NCI-H1105 (cell line): ENCODE measurements around the gene CCDC127.
"Not testable (repeated sequence)": the region's sequence is repeated elsewhere in the genome, so short reads cannot be mapped to it uniquely, and the experiment has no call there.

Experiments
- DNase-seq: peaks from one replicate; lab custom pipeline; 2025; lab: John Stamatoyannopoulos, UW

Gene CCDC127

GRCh38 chr5:203246-203930, 14.6 kb downstream of the CCDC127 start:
- no peak for DNase-seq

- DNase-seq: no peak
Measured at GRCh38 chr5:201672-202071, 16.3 kb downstream of the CCDC127 start.

- no peak for DNase-seq
Measured at GRCh38 chr5:200985-201384, 17.0 kb downstream of the CCDC127 start.

GRCh38 chr5:199950-200645, 17.9 kb downstream of the CCDC127 start:
- DNase-seq: no peak

- DNase-seq: no peak
Measured at GRCh38 chr5:199197-199949, 18.6 kb downstream of the CCDC127 start.

GRCh38 chr5:198516-199196, 19.3 kb downstream of the CCDC127 start:
- no peak for DNase-seq

- DNase-seq: no peak
Measured at GRCh38 chr5:197892-198489, 20.0 kb downstream of the CCDC127 start.

DNA sequence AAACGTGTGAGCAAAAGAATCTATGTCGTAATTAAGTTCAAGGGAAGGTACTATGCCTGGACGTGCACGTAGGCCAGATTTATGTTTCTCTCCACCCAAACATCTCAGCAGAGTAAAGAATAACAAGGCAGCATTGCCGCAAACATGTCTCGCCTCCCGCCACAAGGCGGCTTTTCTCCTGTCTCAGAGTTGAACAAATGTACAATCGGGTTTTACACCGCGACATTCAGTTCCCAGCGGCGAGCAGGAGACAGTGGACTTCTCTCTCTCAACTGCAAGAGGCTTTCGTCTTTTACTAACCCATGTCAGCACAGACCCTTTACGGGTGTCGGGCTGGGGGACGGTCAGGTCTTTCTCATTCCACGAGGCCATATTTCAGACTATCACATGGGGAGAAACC, 20.9 kb downstream of the CCDC127 start:
- not testable (repeated sequence) for DNase-seq

- no peak for DNase-seq
Measured at GRCh38 chr5:196350-196749, 21.6 kb downstream of the CCDC127 start.

- DNase-seq: no peak
Measured at GRCh38 chr5:195401-196160, 22.4 kb downstream of the CCDC127 start.

DNA sequence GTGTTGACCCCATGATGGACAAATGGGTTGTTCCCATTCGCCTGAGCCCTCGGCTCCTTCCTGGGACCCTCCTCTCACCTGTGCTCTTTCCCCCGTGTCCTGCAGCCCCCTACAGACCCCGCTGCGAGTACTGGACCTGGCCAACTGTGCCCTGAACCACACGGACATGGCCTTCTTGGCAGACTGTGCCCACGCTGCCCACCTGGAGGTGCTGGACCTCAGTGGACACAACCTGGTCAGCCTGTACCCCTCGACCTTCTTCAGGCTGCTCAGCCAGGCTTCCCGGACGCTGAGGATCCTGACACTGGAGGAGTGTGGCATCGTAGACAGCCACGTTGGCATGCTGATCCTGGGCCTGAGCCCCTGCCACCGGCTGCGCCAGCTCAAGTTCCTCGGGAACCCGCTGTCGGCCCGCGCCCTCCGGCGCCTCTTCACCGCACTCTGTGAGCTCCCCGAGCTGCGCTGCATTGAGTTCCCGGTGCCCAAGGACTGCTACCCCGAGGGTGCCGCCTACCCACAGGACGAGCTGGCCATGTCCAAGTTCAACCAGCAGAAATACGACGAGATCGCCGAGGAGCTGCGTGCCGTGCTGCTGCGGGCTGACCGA, 23.2 kb downstream of the CCDC127 start:
- no peak for DNase-seq

- no peak for DNase-seq
Measured at GRCh38 chr5:194102-194501, 23.9 kb downstream of the CCDC127 start.

DNA sequence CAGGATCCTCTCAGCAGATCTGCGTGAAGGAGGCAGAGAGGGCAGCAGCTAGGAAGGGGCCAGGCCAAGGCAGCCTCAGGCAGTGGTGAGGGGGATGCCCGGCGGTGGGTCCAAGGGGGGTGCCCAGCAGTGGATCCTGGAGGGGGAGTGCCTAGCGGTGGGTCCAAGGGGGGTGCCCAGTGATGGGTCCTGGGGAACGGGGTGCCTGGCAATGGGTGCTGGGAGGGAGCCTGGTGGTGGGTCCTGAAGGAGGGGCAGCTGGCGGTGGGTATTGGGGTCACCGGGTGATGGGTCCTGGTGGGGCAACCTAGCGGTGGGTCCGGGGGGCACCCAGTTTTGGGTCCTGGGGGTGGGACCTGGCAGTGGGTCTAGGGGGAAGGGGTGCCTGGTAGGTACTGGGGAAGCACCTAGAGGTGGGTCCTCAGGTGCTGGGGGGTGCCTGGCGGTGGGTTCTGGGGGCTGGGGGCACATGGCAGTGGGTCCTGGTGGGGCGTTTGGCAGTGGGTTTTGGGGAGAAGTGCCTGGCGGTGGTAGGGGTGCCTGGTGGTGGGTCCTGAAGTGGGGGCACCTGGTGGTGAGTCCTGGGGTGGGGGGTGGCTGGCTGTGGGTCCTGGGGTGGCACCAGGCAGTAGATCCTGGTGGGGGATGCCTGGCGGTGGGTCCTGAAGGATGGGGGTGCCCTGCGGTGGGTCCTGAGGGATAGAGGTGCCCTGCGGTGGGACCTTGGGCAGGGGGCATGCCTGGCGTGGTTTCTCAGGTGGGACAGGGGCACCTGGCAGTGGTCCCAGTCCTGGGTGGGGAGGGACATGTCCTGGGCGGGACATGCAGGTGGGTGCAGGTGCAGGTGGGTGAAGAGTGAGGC, 24.8 kb downstream of the CCDC127 start:
- DNase-seq: no peak

GRCh38 chr5:192691-192969, 25.3 kb downstream of the CCDC127 start:
- DNase-seq: no peak

DNA sequence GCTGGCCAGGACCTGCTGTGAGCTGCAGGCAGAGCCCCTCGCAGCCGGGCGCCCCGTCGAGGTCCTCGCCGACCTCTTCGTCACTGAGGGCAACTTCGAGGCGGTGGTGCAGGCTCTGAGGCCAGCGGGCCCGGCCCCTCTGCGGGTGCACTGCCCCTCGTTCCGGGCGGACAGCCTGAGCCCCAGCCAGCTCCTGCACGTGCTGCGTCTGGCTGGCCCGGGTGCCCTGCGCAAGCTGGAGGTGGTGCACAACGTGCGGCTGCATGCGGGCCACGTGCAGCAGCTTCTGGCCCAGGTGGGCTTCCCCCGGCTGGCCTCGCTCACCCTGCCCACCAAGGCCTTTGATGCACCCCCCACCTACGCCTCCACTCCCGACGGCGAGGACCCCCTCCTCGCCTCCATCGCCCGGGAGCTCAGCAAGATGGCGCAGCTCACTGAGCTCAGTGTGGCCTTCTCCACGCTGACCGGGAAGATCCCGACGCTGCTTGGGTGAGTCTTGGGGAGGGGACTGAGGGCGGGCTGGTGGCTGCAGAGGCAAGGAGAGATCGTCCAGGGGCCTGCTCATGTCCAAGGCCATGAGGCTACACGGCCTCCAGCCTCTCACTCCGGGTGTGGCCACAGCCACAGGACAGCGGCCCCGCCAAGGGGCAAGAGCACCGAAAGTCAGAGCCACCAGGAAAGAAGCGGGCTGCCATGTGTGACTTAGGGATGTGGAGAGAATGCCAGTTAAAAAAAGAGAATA, 25.8 kb downstream of the CCDC127 start:
- no peak for DNase-seq

DNA sequence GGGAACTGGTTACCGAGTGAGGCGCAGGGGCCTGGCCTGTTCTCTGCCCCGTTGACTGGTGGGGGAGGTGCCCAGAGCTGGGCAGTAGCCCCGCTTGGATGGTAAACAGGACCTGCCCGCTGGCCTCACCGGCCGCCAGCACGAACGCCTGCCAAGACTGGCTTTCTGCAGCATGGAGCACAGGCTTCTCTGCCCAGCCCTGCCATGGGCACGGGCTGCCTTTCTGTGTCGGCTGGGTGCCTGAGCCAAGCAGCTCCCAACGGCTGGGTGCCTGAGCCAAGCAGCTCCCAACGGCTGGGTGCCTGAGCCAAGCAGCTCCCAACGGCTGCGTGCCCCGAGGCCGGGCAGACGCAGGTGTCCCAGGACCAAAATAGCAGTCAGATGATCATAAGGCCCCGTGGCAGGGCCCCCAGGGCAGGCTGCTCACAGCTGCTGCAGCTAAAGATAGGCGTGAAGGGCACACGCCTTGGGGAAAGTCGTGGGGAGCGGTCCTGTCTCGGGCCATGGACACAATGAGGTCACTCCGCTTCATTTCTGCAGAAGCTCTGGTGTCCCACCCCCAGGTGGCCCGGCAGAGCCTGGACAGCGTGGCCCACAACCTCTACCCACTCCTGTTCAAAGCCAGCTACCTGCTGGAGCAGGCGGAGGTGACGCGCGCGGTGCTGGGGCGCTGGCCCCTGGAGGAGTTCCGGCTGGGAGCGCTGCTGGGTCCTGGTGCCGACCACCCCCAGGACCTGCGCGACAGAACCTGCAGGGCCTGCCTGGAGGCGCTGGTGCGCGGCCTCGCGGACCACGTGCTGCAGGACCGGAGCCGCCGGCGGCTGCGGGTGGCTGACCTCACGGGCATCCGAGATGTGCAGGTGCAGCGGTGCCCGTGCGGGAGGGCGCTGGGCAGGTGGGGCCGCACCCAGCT, 26.7 kb downstream of the CCDC127 start, which contains the start of gene LRRC14B:
Gene LRRC14B, plus strand, starts transcription at position 460 of the 913 bp plus-strand sequence. Its CDS starts 44 bp downstream, at position 504.
- DNase-seq: no peak

DNA sequence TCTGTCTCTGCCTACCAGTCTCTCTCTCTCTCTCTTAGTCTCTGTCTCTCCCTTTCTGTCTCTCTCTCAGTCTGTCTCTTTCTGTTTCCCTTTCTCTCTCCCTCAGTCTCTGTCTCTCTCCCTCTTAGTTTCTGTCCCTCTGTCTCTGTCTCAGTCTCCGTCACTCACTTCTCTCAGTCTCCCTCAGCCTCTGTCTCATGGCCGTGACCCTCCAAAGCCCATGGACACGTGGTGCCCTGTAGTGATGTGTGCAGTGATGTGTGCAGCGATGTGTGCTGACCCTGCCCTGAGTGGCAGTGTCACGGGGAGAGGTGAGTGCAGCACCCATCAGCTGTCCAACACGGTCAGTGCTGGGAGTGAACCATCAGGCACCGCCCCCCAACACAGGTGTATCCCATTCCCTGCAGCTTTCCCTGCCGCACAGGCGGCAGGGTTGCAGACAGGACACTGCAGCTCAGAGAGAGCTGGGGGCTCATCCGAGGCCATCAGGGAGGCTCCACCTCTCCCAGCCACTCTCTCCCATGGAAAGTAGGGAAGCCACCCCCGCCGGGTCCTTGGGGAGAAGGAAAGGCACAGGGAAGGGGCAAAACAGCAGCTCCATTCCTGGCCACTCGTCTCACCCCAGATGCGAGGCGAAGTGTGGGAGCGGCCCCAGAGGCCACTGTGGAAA, 27.5 kb downstream of the CCDC127 start:
- no peak for DNase-seq

DNA sequence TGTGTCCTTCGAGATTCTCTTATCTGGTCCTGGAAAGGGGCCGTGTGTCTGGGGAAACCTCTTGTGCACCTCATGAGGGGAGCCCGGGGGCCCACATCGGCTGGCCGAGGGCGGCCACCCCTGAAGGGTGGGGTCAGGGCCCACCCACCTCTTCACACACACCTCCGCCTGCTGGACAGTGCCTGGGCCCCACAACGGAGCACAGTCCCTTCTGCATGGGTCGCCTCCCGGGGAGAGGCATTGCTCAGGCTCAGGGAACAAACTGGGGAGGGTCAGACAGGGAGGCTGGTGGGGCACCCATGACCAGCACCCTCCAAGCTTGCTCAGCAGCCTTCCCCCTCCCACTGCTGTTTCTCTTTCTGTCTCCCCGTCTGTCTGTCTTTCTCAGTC, 28.0 kb downstream of the CCDC127 start:
- no peak for DNase-seq
